ENCODE measurements around the gene GNAZ. TPM values are rescaled to one million over a fixed set of nuclear protein-coding genes. Genes with fewer than 3 reads are reported as not detected.

Gene GNAZ
- total RNA-seq, 1 experiment from 2014 or later: 0.48 TPM

DNA sequence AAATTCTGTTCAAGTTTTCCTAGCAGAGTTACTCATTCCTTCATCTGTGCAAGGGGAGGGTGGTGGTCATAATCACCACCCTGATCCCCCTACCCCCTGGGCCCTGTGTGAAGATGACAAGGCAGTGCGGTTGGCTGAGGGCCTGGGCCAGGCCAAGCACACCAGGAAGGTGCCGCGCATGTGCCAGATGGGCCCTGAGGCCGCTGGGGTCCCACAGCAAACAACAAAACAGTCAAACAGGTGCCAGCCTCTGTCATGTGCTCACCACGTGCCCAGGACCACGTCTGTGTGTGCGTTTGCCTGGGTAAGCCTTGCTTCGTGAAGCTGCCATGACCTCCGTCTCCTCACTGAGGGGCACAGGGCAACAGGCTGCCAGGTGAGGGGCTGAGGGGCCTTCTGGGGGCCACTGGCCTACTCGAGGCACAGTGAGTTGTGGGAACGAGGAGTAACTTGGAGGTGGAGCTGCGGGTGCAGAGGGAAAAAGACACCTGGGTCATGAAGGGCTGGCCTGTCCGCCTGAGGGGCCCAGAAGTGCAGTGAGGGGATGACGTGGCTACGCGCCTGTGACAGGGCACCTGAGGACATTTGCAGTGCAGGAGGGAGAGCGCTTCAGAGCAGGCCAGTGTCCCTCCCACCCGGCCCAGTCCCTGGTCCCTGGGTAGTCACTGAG lies 45.6 kb downstream of the GNAZ start:
- no peaks in the 10 kb centered on the region for H3K36me3 Mint-ChIP-seq (ENCODE audit: insufficient read depth, unreplicated experiment)

DNA sequence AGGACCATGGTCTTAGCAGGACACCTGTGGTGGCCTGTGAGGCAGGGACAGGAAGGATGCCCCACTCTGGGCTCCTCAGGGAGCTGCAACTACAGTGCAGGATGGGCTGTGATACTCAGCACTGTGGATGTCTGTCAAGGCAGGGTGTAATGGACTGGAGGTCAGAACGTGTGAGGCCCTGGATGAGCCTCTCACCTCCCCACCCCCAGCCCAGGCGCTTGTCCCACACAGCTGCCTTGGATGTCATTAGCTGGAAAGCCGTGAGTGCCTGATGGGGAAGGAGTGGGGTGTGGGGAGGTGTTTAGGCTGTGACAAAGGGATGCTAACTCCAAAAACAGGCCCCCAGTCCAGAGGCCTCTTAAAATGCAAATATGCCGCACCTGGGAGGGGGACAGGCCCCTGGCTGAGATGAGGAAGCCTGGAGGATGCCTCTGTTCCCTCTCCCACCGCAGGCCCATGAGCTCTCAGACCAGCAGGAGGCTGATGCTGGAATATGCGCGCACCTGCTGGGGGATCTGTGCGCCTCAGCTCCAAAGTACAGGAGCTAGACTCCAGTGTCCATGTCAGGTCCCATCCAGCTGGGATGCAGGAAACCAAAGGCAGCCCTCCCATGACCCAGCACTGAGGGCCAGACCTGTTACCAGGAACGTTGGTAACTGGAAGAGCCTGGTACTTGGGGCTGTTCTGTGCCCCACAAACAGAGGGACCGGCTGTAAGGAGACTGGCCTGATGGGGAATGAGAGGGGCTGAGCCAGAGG lies 46.4 kb downstream of the GNAZ start:
- POLR2A ChIA-PET: no interaction called here
- Mint-ChIP-seq H3K27ac (ENCODE audit: unreplicated experiment) (no peak overlapping the region), H3K4me1 (ENCODE audit: low read depth, unreplicated experiment) (no peaks in the 10 kb centered on the region), H3K4me3 (ENCODE audit: unreplicated experiment) (no peak overlapping the region), H3K27me3 (ENCODE audit: insufficient read depth, unreplicated experiment) (no peaks in the 10 kb centered on the region), H3K9me3 (ENCODE audit: unreplicated experiment) (no peaks in the 10 kb centered on the region), H3K36me3 (ENCODE audit: insufficient read depth, unreplicated experiment) (no peaks in the 10 kb centered on the region)
- no peak for DNase-seq
- Histone ChIP-seq H3K9me3 (no peaks in the 10 kb centered on the region), H3K4me3 (ENCODE audit: low read depth, low read length) (no peak overlapping the region), H3K27me3 (replicated peaks; ENCODE audit: control insufficient read depth, insufficient read depth, low read length) (no peaks in the 10 kb centered on the region), H3K36me3 (ENCODE audit: control insufficient read depth, insufficient read depth, low read length) (no peaks in the 10 kb centered on the region), H3K4me1 (no peaks in the 10 kb centered on the region)
- no TSS peak for BruUV-seq (replicated peaks)
- TF ChIP-seq, protein P1, sequence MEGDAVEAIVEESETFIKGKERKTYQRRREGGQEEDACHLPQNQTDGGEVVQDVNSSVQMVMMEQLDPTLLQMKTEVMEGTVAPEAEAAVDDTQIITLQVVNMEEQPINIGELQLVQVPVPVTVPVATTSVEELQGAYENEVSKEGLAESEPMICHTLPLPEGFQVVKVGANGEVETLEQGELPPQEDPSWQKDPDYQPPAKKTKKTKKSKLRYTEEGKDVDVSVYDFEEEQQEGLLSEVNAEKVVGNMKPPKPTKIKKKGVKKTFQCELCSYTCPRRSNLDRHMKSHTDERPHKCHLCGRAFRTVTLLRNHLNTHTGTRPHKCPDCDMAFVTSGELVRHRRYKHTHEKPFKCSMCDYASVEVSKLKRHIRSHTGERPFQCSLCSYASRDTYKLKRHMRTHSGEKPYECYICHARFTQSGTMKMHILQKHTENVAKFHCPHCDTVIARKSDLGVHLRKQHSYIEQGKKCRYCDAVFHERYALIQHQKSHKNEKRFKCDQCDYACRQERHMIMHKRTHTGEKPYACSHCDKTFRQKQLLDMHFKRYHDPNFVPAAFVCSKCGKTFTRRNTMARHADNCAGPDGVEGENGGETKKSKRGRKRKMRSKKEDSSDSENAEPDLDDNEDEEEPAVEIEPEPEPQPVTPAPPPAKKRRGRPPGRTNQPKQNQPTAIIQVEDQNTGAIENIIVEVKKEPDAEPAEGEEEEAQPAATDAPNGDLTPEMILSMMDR (IDR thresholded peaks at IDR 0.05; ENCODE audit: insufficient read depth in 1 of 2, low read depth in 1 of 2, low read length in 1 of 2, severe bottlenecking in 1 of 2, unreplicated experiment in 1 of 2): no peak
- intact Hi-C loops (cut with micrococcal nuclease; ENCODE audit: unreplicated experiment): no loop called here
- CTCF ChIA-PET: no interaction called here

More for the DNA sequence above, 45.6 kb downstream of the GNAZ start:
- Histone ChIP-seq H3K36me3 (ENCODE audit: control insufficient read depth, insufficient read depth, low read length) (no peaks in the 10 kb centered on the region), H3K4me1 (no peaks in the 10 kb centered on the region), H3K4me3 (ENCODE audit: low read depth, low read length) (no peak overlapping the region), H3K9me3 (no peaks in the 10 kb centered on the region), H3K27me3 (replicated peaks; ENCODE audit: control insufficient read depth, insufficient read depth, low read length) (no peaks in the 10 kb centered on the region)
- no TSS peak for BruUV-seq (replicated peaks)
- POLR2A ChIA-PET: no interaction called here
- intact Hi-C loops (cut with micrococcal nuclease; ENCODE audit: unreplicated experiment): no loop called here
- no peaks in the 10 kb centered on the region for H3K9me3 Mint-ChIP-seq (ENCODE audit: unreplicated experiment)
- no peak overlapping the region for H3K27ac Mint-ChIP-seq (ENCODE audit: unreplicated experiment)
- no peak for DNase-seq
- H3K4me3 Mint-ChIP-seq (ENCODE audit: unreplicated experiment): no peak overlapping the region
- TF ChIP-seq, protein P1 (IDR thresholded peaks at IDR 0.05; ENCODE audit: insufficient read depth in 1 of 2, low read depth in 1 of 2, low read length in 1 of 2, severe bottlenecking in 1 of 2, unreplicated experiment in 1 of 2): no peak
- no peaks in the 10 kb centered on the region for H3K27me3 Mint-ChIP-seq (ENCODE audit: insufficient read depth, unreplicated experiment)
- H3K4me1 Mint-ChIP-seq (ENCODE audit: low read depth, unreplicated experiment): no peaks in the 10 kb centered on the region
- CTCF ChIA-PET: no interaction called here

DNA sequence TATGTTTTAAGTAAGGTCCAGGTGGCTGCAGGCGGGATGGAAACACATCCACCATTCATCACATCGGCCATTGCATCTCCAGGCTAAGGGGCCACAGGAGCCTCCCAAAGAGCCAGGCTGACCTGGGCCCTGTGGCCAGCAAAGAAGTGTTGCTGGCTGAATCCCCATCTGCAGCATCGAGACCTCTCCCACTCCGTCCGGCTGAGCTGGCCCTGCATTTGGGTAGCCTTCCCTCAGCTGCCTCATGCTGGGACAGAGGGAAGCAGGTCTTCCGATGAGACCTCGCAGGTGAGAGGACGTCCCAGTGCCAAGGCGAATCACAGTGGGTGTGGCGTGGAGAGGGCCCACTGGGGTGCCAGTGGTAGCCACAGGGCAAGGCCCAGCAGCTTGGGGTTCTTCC lies 47.0 kb downstream of the GNAZ start:
- Mint-ChIP-seq H3K36me3 (ENCODE audit: insufficient read depth, unreplicated experiment) (no peaks in the 10 kb centered on the region), H3K4me1 (ENCODE audit: low read depth, unreplicated experiment) (no peaks in the 10 kb centered on the region), H3K9me3 (ENCODE audit: unreplicated experiment) (no peaks in the 10 kb centered on the region), H3K27me3 (ENCODE audit: insufficient read depth, unreplicated experiment) (no peaks in the 10 kb centered on the region), H3K4me3 (ENCODE audit: unreplicated experiment) (no peak overlapping the region), H3K27ac (ENCODE audit: unreplicated experiment) (no peak overlapping the region)
- Histone ChIP-seq H3K36me3 (ENCODE audit: control insufficient read depth, insufficient read depth, low read length) (no peaks in the 10 kb centered on the region), H3K9me3 (no peaks in the 10 kb centered on the region), H3K4me3 (ENCODE audit: low read depth, low read length) (no peak overlapping the region), H3K27me3 (replicated peaks; ENCODE audit: control insufficient read depth, insufficient read depth, low read length) (no peaks in the 10 kb centered on the region), H3K4me1 (no peaks in the 10 kb centered on the region)
- POLR2A ChIA-PET: no interaction called here
- intact Hi-C loops (cut with micrococcal nuclease; ENCODE audit: unreplicated experiment): no loop called here
- DNase-seq: no peak
- TF ChIP-seq, protein P1 (IDR thresholded peaks at IDR 0.05; ENCODE audit: insufficient read depth in 1 of 2, low read depth in 1 of 2, low read length in 1 of 2, severe bottlenecking in 1 of 2, unreplicated experiment in 1 of 2): no peak
- BruUV-seq (replicated peaks): no TSS peak
- CTCF ChIA-PET: interaction anchor here (1.1 kb wide), 1 partner anchor 44 kb away, joined by 3 read pairs; no protein-coding TSS in a partner anchor
